Retinal pigment epithelial cell (primary cell): ENCODE data around the gene TBC1D28.
"Not testable (repeated sequence)": the region's sequence is repeated elsewhere in the genome, so short reads cannot be mapped to it uniquely, and the experiment has no call there.

ENCODE experiments used
- DNase-seq: peaks from one replicate; pipeline ENCODE4 v3.0.0-alpha.2; 2010; ENCODE audit warnings: low read depth
- H3K4me3 ChIP-seq: 2 replicates; pipeline ENCODE4 v1.5.1; 2011; ENCODE audit warnings: mild to moderate bottlenecking, low read length, control low read depth, moderate library complexity
- TF ChIP-seq, protein P1 (sequence below): conservative IDR thresholded peaks from 2 replicates; pipeline ENCODE4 v1.5.1; 2011; ENCODE audit warnings: low read depth, low read length, control low read depth, inconsistent platforms

Gene TBC1D28

DNA sequence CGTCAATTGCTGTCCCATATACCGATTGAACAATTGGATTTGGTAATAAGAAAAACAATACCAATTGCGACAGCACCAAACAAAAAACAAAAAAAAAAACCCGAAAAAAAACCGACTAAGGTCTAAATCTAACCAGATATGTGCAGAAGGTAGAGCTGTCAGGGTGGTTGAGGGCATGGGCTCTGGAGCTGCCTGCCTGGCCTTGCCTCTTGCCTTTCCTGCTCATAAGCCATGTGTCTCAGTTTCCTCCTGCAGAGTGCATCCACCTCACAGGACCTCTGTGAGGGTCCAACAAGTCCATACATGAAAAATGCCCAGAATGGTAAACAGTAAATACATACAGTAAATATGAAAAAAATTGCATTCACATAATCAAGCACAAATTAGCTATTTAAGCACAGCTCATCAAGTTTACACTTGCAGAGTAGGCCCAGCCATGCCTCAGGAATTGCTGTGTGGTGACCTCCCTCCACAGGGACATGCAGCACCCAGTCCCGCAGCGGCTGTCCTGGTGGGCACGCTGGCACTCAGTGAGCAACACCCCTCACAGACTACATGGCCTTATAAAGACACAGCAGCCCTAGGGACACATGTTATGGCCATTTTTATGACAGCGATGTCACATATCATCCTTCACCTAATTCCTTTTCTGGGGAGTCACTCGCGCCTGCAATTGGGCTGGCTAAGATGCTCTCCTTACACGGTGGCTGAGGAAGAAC is 17.9 kb downstream of the TBC1D28 start:
- no peak for DNase-seq
- no peak overlapping the region for H3K4me3 ChIP-seq
- TF ChIP-seq, protein P1, sequence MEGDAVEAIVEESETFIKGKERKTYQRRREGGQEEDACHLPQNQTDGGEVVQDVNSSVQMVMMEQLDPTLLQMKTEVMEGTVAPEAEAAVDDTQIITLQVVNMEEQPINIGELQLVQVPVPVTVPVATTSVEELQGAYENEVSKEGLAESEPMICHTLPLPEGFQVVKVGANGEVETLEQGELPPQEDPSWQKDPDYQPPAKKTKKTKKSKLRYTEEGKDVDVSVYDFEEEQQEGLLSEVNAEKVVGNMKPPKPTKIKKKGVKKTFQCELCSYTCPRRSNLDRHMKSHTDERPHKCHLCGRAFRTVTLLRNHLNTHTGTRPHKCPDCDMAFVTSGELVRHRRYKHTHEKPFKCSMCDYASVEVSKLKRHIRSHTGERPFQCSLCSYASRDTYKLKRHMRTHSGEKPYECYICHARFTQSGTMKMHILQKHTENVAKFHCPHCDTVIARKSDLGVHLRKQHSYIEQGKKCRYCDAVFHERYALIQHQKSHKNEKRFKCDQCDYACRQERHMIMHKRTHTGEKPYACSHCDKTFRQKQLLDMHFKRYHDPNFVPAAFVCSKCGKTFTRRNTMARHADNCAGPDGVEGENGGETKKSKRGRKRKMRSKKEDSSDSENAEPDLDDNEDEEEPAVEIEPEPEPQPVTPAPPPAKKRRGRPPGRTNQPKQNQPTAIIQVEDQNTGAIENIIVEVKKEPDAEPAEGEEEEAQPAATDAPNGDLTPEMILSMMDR, result no peak

DNA sequence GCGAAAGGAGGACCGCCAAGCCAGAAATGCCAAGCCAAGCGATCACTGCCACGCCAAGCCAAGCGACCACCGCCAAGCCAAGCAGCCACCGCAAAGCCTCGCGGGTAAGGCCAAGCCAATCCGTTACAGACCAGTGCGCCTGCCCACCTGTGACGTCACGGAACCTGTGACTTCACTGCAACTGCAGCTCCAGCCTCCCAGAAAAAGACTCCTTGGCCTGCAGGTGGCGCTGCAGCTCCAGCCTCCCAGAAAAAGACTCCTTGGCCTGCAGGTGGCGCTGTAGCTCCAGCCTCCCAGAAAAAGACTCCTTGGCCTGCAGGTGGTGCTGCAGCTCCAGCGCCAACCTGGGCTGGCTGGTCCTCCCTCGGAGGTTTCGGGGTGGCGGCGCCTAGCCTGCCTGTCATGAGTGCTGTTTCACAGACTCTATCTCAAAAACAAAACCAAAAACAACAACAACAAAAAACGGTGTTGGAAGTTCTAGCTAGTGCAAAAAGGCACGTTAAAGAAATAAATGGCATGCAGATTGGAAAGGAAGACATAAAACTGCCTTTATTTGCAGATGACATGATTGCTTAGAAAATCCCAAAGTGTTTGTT is 18.6 kb downstream of the TBC1D28 start:
- TF ChIP-seq, protein P1, result peak; percentile 85
- not testable (repeated sequence) for H3K4me3 ChIP-seq
- peak; percentile 21 for DNase-seq

DNA sequence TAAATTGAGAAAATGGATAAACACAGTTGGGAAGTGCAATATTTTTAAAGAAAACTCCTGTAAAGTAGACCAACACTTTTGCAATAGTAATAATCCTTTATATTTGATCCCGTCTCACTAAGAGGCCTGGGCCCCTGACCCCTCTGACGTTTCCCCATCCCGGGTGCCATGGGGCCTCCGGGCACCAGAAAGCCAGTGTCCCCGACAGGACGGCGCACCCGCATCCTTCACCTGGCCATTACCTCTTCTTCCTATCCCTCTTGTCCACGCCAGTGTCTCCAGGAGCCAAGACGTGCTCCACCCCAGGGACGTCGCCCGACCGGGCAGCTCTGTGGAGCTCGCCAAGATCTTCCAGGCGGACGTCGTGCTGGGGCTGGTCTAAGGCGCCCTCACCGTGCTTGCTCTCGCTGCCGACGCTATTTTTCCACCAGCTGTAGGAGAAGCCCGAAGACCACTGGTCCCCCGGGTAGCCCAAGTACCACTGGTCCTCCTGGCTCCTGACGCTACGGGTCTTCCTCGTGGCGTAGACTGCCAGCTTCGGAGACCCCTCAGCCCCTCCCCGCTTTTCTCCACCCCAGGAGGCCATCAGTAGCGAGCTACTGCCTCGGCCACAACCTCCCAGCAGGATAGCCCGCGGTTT is 19.2 kb downstream of the TBC1D28 start:
- DNase-seq, result not testable (repeated sequence)
- peak overlapping the region; percentile 42 for H3K4me3 ChIP-seq

DNA sequence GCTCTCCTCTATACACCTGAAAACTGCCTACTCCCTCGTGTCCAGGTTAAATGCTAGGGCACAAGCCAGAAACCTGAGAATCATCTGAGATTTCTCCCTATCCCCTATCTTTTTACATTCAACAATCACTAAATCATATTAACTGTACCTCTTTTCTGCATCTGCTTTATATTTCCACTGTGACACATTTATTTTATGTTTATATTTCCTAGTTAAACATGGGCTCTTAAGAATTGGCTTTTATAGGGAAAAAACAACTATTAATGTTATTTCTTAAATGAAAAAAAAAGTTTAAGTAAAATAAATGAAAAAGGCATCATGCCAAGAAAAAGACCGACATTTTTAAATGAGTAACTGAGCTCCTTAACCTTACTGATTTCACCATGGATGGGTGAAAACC is 26.6 kb downstream of the TBC1D28 start:
- H3K4me3 ChIP-seq, DNase-seq: not testable (repeated sequence)

DNA sequence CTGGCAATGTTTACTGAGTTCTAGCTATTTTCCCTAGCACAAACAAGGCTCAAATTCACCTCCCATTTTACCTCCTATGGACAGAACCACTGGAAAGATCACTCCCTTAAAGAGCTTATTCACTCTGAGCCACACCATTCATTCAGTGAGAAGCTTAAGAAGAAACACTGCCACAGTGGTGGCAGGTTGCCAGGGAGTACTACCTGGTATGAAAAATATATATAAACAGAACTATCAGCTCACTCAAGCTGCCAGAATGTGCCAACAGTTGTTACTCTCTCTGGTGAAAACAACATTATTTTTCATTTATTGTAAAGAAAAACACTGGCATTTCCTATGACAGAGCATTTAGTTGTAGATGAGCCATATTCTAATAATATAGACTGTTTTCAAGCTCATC is 31.2 kb downstream of the TBC1D28 start:
- not testable (repeated sequence) for DNase-seq, H3K4me3 ChIP-seq

DNA sequence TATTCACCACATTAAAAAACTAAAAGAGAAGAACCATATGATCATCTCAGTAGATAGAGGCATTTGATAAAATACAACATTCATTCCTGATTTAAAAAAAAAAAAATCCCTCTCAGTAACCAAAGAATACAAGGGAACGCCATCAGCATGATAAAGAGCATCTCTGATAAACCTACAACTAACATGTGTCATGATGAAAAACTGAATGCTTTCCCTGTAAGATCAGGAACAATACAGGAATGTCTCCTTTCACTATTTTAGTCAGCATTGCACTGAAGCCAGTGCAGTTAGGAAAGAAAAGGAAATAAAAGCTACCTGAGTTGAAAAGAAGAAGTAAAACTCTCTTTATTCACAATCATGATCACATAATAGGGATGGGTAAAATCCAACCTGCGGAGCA is 51.1 kb downstream of the TBC1D28 start:
- H3K4me3 ChIP-seq, DNase-seq: not testable (repeated sequence)
